ENCODE results near the gene USP7. TPM values are rescaled to one million over a fixed set of nuclear protein-coding genes. Genes with fewer than 3 reads are reported as not detected.

The USP7 gene
- total RNA-seq, 1 donor from 2014 or later, result 66.9 TPM

GRCh38 chr16:8858994-8859912 is 104.5 kb downstream of the USP7 start:
- Histone ChIP-seq H3K4me3 (ENCODE audit: low read depth, low read length) (no peak overlapping the region), H3K36me3 (ENCODE audit: control insufficient read depth, insufficient read depth, low read length) (peaks cover 3% of the 10 kb centered on the region), H3K27me3 (ENCODE audit: control insufficient read depth, insufficient read depth, low read length) (no peaks in the 10 kb centered on the region)
- TF ChIP-seq, protein P1, sequence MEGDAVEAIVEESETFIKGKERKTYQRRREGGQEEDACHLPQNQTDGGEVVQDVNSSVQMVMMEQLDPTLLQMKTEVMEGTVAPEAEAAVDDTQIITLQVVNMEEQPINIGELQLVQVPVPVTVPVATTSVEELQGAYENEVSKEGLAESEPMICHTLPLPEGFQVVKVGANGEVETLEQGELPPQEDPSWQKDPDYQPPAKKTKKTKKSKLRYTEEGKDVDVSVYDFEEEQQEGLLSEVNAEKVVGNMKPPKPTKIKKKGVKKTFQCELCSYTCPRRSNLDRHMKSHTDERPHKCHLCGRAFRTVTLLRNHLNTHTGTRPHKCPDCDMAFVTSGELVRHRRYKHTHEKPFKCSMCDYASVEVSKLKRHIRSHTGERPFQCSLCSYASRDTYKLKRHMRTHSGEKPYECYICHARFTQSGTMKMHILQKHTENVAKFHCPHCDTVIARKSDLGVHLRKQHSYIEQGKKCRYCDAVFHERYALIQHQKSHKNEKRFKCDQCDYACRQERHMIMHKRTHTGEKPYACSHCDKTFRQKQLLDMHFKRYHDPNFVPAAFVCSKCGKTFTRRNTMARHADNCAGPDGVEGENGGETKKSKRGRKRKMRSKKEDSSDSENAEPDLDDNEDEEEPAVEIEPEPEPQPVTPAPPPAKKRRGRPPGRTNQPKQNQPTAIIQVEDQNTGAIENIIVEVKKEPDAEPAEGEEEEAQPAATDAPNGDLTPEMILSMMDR (IDR thresholded peaks at IDR 0.05; ENCODE audit: insufficient read depth, low read length, poor library complexity, severe bottlenecking), result no peak
- DNase-seq (ENCODE audit: low read depth), result no peak

DNA sequence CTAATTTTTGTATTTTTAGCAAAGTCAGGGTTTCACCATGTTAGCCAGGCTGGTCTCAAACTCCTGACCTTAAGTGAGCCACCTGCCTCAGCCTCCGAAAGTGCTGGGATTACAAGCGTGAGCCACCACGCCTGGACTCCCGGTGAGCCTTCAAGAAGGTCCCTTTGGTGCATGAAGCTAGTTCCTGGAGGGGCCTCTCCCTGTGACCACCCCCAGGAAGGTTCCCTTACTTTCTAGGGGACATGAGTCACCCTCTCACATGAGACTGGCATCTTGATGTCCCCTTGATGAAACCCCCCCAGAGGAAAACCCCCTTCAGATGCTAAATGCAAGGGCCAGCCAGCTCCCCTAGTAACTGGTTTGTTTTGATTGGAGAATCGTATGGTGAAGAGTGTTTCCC is 107.7 kb downstream of the USP7 start:
- Histone ChIP-seq H3K4me3 (ENCODE audit: low read depth, low read length) (no peak overlapping the region), H3K36me3 (ENCODE audit: control insufficient read depth, insufficient read depth, low read length) (peaks cover 4% of the 10 kb centered on the region), H3K27me3 (ENCODE audit: control insufficient read depth, insufficient read depth, low read length) (no peaks in the 10 kb centered on the region)
- no peak for DNase-seq (ENCODE audit: low read depth)
- TF ChIP-seq, protein P1 (IDR thresholded peaks at IDR 0.05; ENCODE audit: insufficient read depth, low read length, poor library complexity, severe bottlenecking), result no peak

- DNase-seq (ENCODE audit: low read depth), result no peak
- peaks cover 4% of the 10 kb centered on the region for H3K36me3 ChIP-seq (ENCODE audit: control insufficient read depth, insufficient read depth, low read length)
- TF ChIP-seq, protein P1 (IDR thresholded peaks at IDR 0.05; ENCODE audit: insufficient read depth, low read length, poor library complexity, severe bottlenecking), result no peak
- H3K4me3 ChIP-seq (ENCODE audit: low read depth, low read length), result no peak overlapping the region
- H3K27me3 ChIP-seq (ENCODE audit: control insufficient read depth, insufficient read depth, low read length), result no peaks in the 10 kb centered on the region
These were observed 108.5 kb downstream of the USP7 start for GRCh38 chr16:8855051-8855786.

DNA sequence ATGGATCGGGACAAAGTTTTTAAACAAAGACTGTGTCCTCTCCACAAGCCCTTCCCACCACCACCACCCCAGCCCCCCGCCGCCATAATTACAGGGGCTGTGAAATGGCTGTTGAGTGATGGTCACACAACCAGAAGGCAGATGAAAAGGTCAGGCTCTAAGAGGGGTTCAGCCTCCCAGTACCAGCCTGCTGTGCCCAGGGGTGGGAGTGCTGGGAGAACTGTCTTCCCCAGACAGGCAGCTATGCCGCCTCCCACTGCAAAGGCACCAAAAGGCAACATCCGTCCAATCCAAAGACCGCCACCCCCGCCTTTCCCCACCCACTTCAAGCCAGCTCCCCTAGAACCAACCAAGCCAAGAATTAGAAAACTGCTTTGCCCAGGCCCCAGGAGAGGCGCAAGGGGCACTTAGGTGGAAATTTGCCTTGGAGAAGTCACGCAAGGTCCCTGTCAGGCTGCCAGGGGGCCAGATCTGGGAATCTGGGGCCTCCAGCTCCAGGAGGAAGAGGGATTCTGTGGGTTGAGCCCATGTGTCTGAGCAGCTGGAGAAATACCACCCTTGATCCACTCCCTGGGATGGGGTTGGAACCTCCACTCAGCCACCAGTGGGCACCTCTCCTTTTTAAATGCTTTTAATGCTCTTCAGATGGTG is 109.3 kb downstream of the USP7 start:
- no peak for DNase-seq (ENCODE audit: low read depth)
- Histone ChIP-seq H3K4me3 (ENCODE audit: low read depth, low read length) (no peak overlapping the region), H3K27me3 (ENCODE audit: control insufficient read depth, insufficient read depth, low read length) (no peaks in the 10 kb centered on the region), H3K36me3 (ENCODE audit: control insufficient read depth, insufficient read depth, low read length) (peaks cover 4% of the 10 kb centered on the region)
- TF ChIP-seq, protein P1 (IDR thresholded peaks at IDR 0.05; ENCODE audit: insufficient read depth, low read length, poor library complexity, severe bottlenecking), result no peak

GRCh38 chr16:8853611-8854010 is 110.1 kb downstream of the USP7 start:
- peaks cover 3% of the 10 kb centered on the region for H3K36me3 ChIP-seq (ENCODE audit: control insufficient read depth, insufficient read depth, low read length)
- H3K27me3 ChIP-seq (ENCODE audit: control insufficient read depth, insufficient read depth, low read length), result no peaks in the 10 kb centered on the region
- no peak for DNase-seq (ENCODE audit: low read depth)
- TF ChIP-seq, protein P1 (IDR thresholded peaks at IDR 0.05; ENCODE audit: insufficient read depth, low read length, poor library complexity, severe bottlenecking), result no peak
- H3K4me3 ChIP-seq (ENCODE audit: low read depth, low read length), result no peak overlapping the region
